ENCODE results near the gene PROC. TPM values are rescaled to one million over a fixed set of nuclear protein-coding genes. Genes with fewer than 3 reads are reported as not detected.
A peak's percentile ranks its signal among the peaks of the same experiment; 100 is the strongest.
"Not testable (repeated sequence)": the region's sequence is repeated elsewhere in the genome, so short reads cannot be mapped to it uniquely, and the experiment has no call there.

Gene PROC
- total and polyA plus RNA-seq, 2 donors = 0.43 to 0.74 TPM

GRCh38 chr2:127403460-127403859, 14.8 kb upstream of the PROC start:
- Histone ChIP-seq H3K4me1 (ENCODE audit: insufficient read depth) (no peaks in the 10 kb centered on the region), H3K36me3 (ENCODE audit: insufficient read depth) (no peaks in the 10 kb centered on the region), H3K4me3 (ENCODE audit: low read depth, low read length) (no peak overlapping the region), H3K27ac (ENCODE audit: low read depth) (no peak overlapping the region)
- no peak for DNase-seq (ENCODE audit: extremely low spot score)
- WGBS = 70% methylated on average over 3 of the region's 3 CpGs

GRCh38 chr2:127404466-127405254, 13.6 kb upstream of the PROC start:
- H3K27ac ChIP-seq (ENCODE audit: low read depth) = no peak overlapping the region
- DNase-seq (ENCODE audit: extremely low spot score) = no peak
- H3K4me1 ChIP-seq (ENCODE audit: insufficient read depth) = no peaks in the 10 kb centered on the region
- WGBS = 89% methylated on average over 7 of the region's 7 CpGs
- H3K4me3 ChIP-seq (ENCODE audit: low read depth, low read length) = no peak overlapping the region
- no peaks in the 10 kb centered on the region for H3K36me3 ChIP-seq (ENCODE audit: insufficient read depth)

GRCh38 chr2:127405255-127405610, 13.0 kb upstream of the PROC start:
- DNase-seq (ENCODE audit: extremely low spot score) = no peak
- H3K4me3 ChIP-seq (ENCODE audit: low read depth, low read length) = no peak overlapping the region
- H3K4me1 ChIP-seq (ENCODE audit: insufficient read depth) = no peaks in the 10 kb centered on the region
- 73% methylated on average over 3 of the region's 3 CpGs for WGBS
- H3K27ac ChIP-seq (ENCODE audit: low read depth) = no peak overlapping the region
- H3K36me3 ChIP-seq (ENCODE audit: insufficient read depth) = no peaks in the 10 kb centered on the region

- DNase-seq (ENCODE audit: extremely low spot score) = no peak
- WGBS = 95% methylated on average over 2 of the region's 2 CpGs
- Histone ChIP-seq H3K4me3 (ENCODE audit: low read depth, low read length) (no peak overlapping the region), H3K36me3 (ENCODE audit: insufficient read depth) (no peaks in the 10 kb centered on the region), H3K27ac (ENCODE audit: low read depth) (no peak overlapping the region), H3K4me1 (ENCODE audit: insufficient read depth) (no peaks in the 10 kb centered on the region)
Observed at GRCh38 chr2:127406454-127406853, 11.8 kb upstream of the PROC start.

GRCh38 chr2:127407091-127407490, 11.1 kb upstream of the PROC start:
- no peak for DNase-seq (ENCODE audit: extremely low spot score)
- Histone ChIP-seq H3K36me3 (ENCODE audit: insufficient read depth) (no peaks in the 10 kb centered on the region), H3K27ac (ENCODE audit: low read depth) (no peak overlapping the region), H3K4me3 (ENCODE audit: low read depth, low read length) (no peak overlapping the region), H3K4me1 (ENCODE audit: insufficient read depth) (no peaks in the 10 kb centered on the region)
- WGBS = 94% methylated on average over 9 of the region's 9 CpGs

- peak overlapping the region; percentile 48 for H3K27ac ChIP-seq (ENCODE audit: low read depth)
- 3% methylated on average over 6 of the region's 6 CpGs for WGBS
Observed at GRCh38 chr2:127407661-127408003, 10.6 kb upstream of the PROC start.

GRCh38 chr2:127408004-127408806, 10.0 kb upstream of the PROC start:
- H3K4me1 ChIP-seq (ENCODE audit: insufficient read depth) = no peaks in the 10 kb centered on the region

More at GRCh38 chr2:127407661-127408003, 10.6 kb upstream of the PROC start:
- DNase-seq (ENCODE audit: extremely low spot score) = no peak
- H3K4me3 ChIP-seq (ENCODE audit: low read depth, low read length) = peak overlapping the region; percentile 12
- H3K36me3 ChIP-seq (ENCODE audit: insufficient read depth) = no peaks in the 10 kb centered on the region
- H3K4me1 ChIP-seq (ENCODE audit: insufficient read depth) = no peaks in the 10 kb centered on the region

GRCh38 chr2:127408807-127409099, 9.5 kb upstream of the PROC start:
- Histone ChIP-seq H3K4me1 (ENCODE audit: insufficient read depth) (no peaks in the 10 kb centered on the region), H3K4me3 (ENCODE audit: low read depth, low read length) (no peak overlapping the region), H3K36me3 (ENCODE audit: insufficient read depth) (no peaks in the 10 kb centered on the region), H3K27ac (ENCODE audit: low read depth) (no peak overlapping the region)
- no peak for DNase-seq (ENCODE audit: extremely low spot score)
- 84% methylated on average over 10 of the region's 10 CpGs for WGBS

More at GRCh38 chr2:127408004-127408806, 10.0 kb upstream of the PROC start:
- no peaks in the 10 kb centered on the region for H3K36me3 ChIP-seq (ENCODE audit: insufficient read depth)
- peak overlapping the region; percentile 87 for H3K27ac ChIP-seq (ENCODE audit: low read depth)
- 6% methylated on average over 75 of the region's 75 CpGs for WGBS
- peak overlapping the region; percentile 48 for H3K4me3 ChIP-seq (ENCODE audit: low read depth, low read length)
- peak; percentile 76 for DNase-seq (ENCODE audit: extremely low spot score)

- H3K36me3 ChIP-seq (ENCODE audit: insufficient read depth); H3K4me1 ChIP-seq (ENCODE audit: insufficient read depth); DNase-seq (ENCODE audit: extremely low spot score); H3K4me3 ChIP-seq (ENCODE audit: low read depth, low read length); H3K27ac ChIP-seq (ENCODE audit: low read depth): not testable (repeated sequence)
- WGBS = 97% methylated on average over 8 of the region's 8 CpGs
Observed at GRCh38 chr2:127409716-127410115, 8.5 kb upstream of the PROC start.

GRCh38 chr2:127410871-127411652, 7.2 kb upstream of the PROC start:
- H3K4me1 ChIP-seq (ENCODE audit: insufficient read depth) = no peaks in the 10 kb centered on the region
- H3K36me3 ChIP-seq (ENCODE audit: insufficient read depth) = no peaks in the 10 kb centered on the region
- WGBS = 16% methylated on average over 6 of the region's 6 CpGs
- H3K27ac ChIP-seq (ENCODE audit: low read depth) = peak overlapping the region; percentile 74
- no peak overlapping the region for H3K4me3 ChIP-seq (ENCODE audit: low read depth, low read length)
- DNase-seq (ENCODE audit: extremely low spot score) = peak; percentile 67

- H3K27ac ChIP-seq (ENCODE audit: low read depth) = peak overlapping the region; percentile 7
- no peaks in the 10 kb centered on the region for H3K4me1 ChIP-seq (ENCODE audit: insufficient read depth)
- DNase-seq (ENCODE audit: extremely low spot score) = no peak
- H3K36me3 ChIP-seq (ENCODE audit: insufficient read depth) = no peaks in the 10 kb centered on the region
- H3K4me3 ChIP-seq (ENCODE audit: low read depth, low read length) = no peak overlapping the region
- WGBS = 66% methylated on average over 12 of the region's 12 CpGs
Observed at GRCh38 chr2:127411653-127412369, 6.4 kb upstream of the PROC start.

- no peak overlapping the region for H3K27ac ChIP-seq (ENCODE audit: low read depth)
- no peak overlapping the region for H3K4me3 ChIP-seq (ENCODE audit: low read depth, low read length)
- no peaks in the 10 kb centered on the region for H3K36me3 ChIP-seq (ENCODE audit: insufficient read depth)
- no peak for DNase-seq (ENCODE audit: extremely low spot score)
- H3K4me1 ChIP-seq (ENCODE audit: insufficient read depth) = no peaks in the 10 kb centered on the region
- 91% methylated on average over 3 of the region's 3 CpGs for WGBS
Observed at GRCh38 chr2:127413200-127413599, 5.0 kb upstream of the PROC start.

All from urinary bladder (tissue), 4 donors.